RWPE2 (cell line): ENCODE data around the gene SLC38A4.

Experiments
- ATAC-seq: fragments of 200-7000 bp; cut with Tn5 transposase; 3 replicates; pipeline ENCODE4 v1.9.1; 2021; ENCODE audit warnings: low read depth
- DNase-seq: peaks from one replicate; pipeline ENCODE4 v3.0.0-alpha.2; 2020; ENCODE audit warnings: low spot score
- H3K27ac ChIP-seq: fragments of 450-650 bp; 2 replicates; pipeline ENCODE4 v1.5.1; 2017; ENCODE audit warnings: mild to moderate bottlenecking; ENCODE audit not compliant: poor library complexity, severe bottlenecking
- H3K27me3 ChIP-seq: fragments of 250-450 bp; sonication (Bioruptor Pico); 2 replicates; pipeline ENCODE4 v1.5.1; 2021; ENCODE audit warnings: mild to moderate bottlenecking, moderate library complexity; ENCODE audit not compliant: insufficient read depth, poor library complexity, severe bottlenecking
- H3K36me3 ChIP-seq: fragments of 250-450 bp; sonication (Bioruptor Pico); 2 replicates; pipeline ENCODE4 v1.5.1; 2020; ENCODE audit warnings: low read depth, mild to moderate bottlenecking, moderate library complexity
- H3K4me1 ChIP-seq: fragments of 250-450 bp; sonication (Bioruptor Pico); 2 replicates; pipeline ENCODE4 v1.5.1; 2021; ENCODE audit warnings: mild to moderate bottlenecking, moderate library complexity; ENCODE audit not compliant: insufficient read depth, poor library complexity, severe bottlenecking
- H3K4me3 ChIP-seq: fragments of 250-450 bp; sonication (Bioruptor Pico); 2 replicates; pipeline ENCODE4 v1.5.1; 2021; ENCODE audit warnings: mild to moderate bottlenecking, moderate library complexity; ENCODE audit not compliant: severe bottlenecking
- H3K9me3 ChIP-seq: fragments of 250-450 bp; sonication (Bioruptor Pico); 2 replicates; pipeline ENCODE4 v1.5.1; 2021; ENCODE audit warnings: mild to moderate bottlenecking, moderate library complexity; ENCODE audit not compliant: severe bottlenecking
- CTCF ChIP-seq: fragments of 450-650 bp; IDR thresholded peaks from one replicate; pipeline ENCODE4 v1.5.1; 2017; ENCODE audit warnings: mild to moderate bottlenecking, moderate library complexity; ENCODE audit not compliant: poor library complexity, severe bottlenecking

The SLC38A4 gene

GRCh38 chr12:46832130-46832704 lies 6.4 kb upstream of the SLC38A4 start:
- Histone ChIP-seq H3K4me3 (no peak overlapping the region), H3K4me1 (no peaks in the 10 kb centered on the region), H3K27me3 (peaks cover 9% of the 10 kb centered on the region), H3K27ac (no peak overlapping the region), H3K36me3 (no peaks in the 10 kb centered on the region), H3K9me3 (no peaks in the 10 kb centered on the region)
- ATAC-seq = no peak
- TF ChIP-seq CTCF = no peak
- no peak for DNase-seq

GRCh38 chr12:46831335-46832129 lies 5.7 kb upstream of the SLC38A4 start:
- H3K4me1 ChIP-seq = no peaks in the 10 kb centered on the region
- no peaks in the 10 kb centered on the region for H3K9me3 ChIP-seq
- ATAC-seq (peak; percentile 65), DNase-seq (no peak)
- TF ChIP-seq CTCF = no peak
- peak overlapping the region; percentile 24 for H3K4me3 ChIP-seq
- H3K27me3 ChIP-seq = peaks cover 9% of the 10 kb centered on the region
- no peak overlapping the region for H3K27ac ChIP-seq
- no peaks in the 10 kb centered on the region for H3K36me3 ChIP-seq

- peak overlapping the region; percentile 24 for H3K4me3 ChIP-seq
- H3K27me3 ChIP-seq = peaks cover 9% of the 10 kb centered on the region
- no peaks in the 10 kb centered on the region for H3K36me3 ChIP-seq
- H3K9me3 ChIP-seq = no peaks in the 10 kb centered on the region
- no peak for TF ChIP-seq CTCF
- no peaks in the 10 kb centered on the region for H3K4me1 ChIP-seq
- no peak for DNase-seq
- no peak overlapping the region for H3K27ac ChIP-seq
- peak; percentile 78 for ATAC-seq
Observed at GRCh38 chr12:46830731-46831334, 5.0 kb upstream of the SLC38A4 start.

GRCh38 chr12:46824709-46825108 lies 1.1 kb downstream of the SLC38A4 start:
- Histone ChIP-seq H3K4me1 (no peaks in the 10 kb centered on the region), H3K4me3 (no peak overlapping the region), H3K9me3 (no peaks in the 10 kb centered on the region), H3K36me3 (no peaks in the 10 kb centered on the region), H3K27ac (no peak overlapping the region), H3K27me3 (no peaks in the 10 kb centered on the region)
- TF ChIP-seq CTCF = no peak
- DNase-seq (no peak), ATAC-seq (no peak)
